Neural progenitor cell (in vitro differentiated cells): ENCODE data around the gene SURF1. TPM values are rescaled to one million over a fixed set of nuclear protein-coding genes. Genes with fewer than 3 reads are reported as not detected.
"Not testable (repeated sequence)": the region's sequence is repeated elsewhere in the genome, so short reads cannot be mapped to it uniquely, and the experiment has no call there.

ENCODE experiments used
- DNase-seq: peaks from one replicate; pipeline ENCODE4 v3.0.0-alpha.2; 2016; ENCODE audit warnings: low spot score
- H2AFZ ChIP-seq: fragments of 200-600 bp; sonication (generic); replicated peaks from 2 replicates; pipeline ENCODE4 v1.6.1; 2016; ENCODE audit warnings: antibody characterized with exemption
- H3F3A ChIP-seq: fragments of 200-600 bp; sonication (generic); 2 replicates; pipeline ENCODE4 v1.6.1; 2016; ENCODE audit warnings: antibody characterized with exemption, low read depth
- H3K27ac ChIP-seq: fragments of 200-600 bp; sonication (generic); 2 replicates; pipeline ENCODE4 v1.5.1; 2016; ENCODE audit warnings: mild to moderate bottlenecking
- H3K27me3 ChIP-seq: fragments of 200-600 bp; sonication (generic); 2 replicates; pipeline ENCODE4 v1.6.1; 2016; ENCODE audit warnings: mild to moderate bottlenecking, moderate library complexity
- H3K36me3 ChIP-seq: fragments of 200-600 bp; sonication (generic); 2 replicates; pipeline ENCODE4 v1.5.1; 2016
- H3K4me1 ChIP-seq: fragments of 200-600 bp; sonication (generic); 2 replicates; pipeline ENCODE4 v1.6.1; 2016; ENCODE audit warnings: mixed run types
- H3K4me2 ChIP-seq: fragments of 200-600 bp; sonication (generic); 2 replicates; pipeline ENCODE4 v1.6.1; 2016
- H3K4me3 ChIP-seq: fragments of 200-600 bp; sonication (generic); 2 replicates; pipeline ENCODE4 v1.5.1; 2016
- H3K79me2 ChIP-seq: fragments of 200-600 bp; sonication (generic); 2 replicates; pipeline ENCODE4 v1.6.1; 2016; ENCODE audit warnings: low read depth
- H3K9ac ChIP-seq: fragments of 200-600 bp; sonication (generic); 2 replicates; pipeline ENCODE4 v1.6.1; 2016
- H3K9me3 ChIP-seq: fragments of 200-600 bp; sonication (generic); 2 replicates; pipeline ENCODE4 v1.5.1; 2016; ENCODE audit warnings: low read depth
- H4K20me1 ChIP-seq: fragments of 200-600 bp; sonication (generic); 2 replicates; pipeline ENCODE4 v1.6.1; 2016; ENCODE audit warnings: low read depth
- H3K27ac Mint-ChIP-seq: 3 replicates; pipeline ENCODE4 v1.8.0; 2021; ENCODE audit warnings: mixed read lengths
- H3K27me3 Mint-ChIP-seq: 2 replicates; pipeline ENCODE4 v1.8.0; 2022; ENCODE audit warnings: low read depth, mild to moderate bottlenecking, inconsistent platforms, moderate library complexity, mixed read lengths; ENCODE audit not compliant: insufficient read depth
- H3K36me3 Mint-ChIP-seq: 3 replicates; pipeline ENCODE4 v1.8.0; 2021; ENCODE audit warnings: mixed read lengths
- H3K4me1 Mint-ChIP-seq: 3 replicates; pipeline ENCODE4 v1.8.0; 2021; ENCODE audit warnings: mixed read lengths
- H3K4me3 Mint-ChIP-seq: 3 replicates; pipeline ENCODE4 v1.8.0; 2021; ENCODE audit warnings: mild to moderate bottlenecking, moderate library complexity, mixed read lengths
- H3K9me3 Mint-ChIP-seq: 3 replicates; pipeline ENCODE4 v1.8.0; 2020; ENCODE audit warnings: mixed read lengths
- CTCF ChIP-seq: fragments of 200-600 bp; sonication (generic); IDR thresholded peaks from 2 replicates; pipeline ENCODE4 v1.5.1; 2017; ENCODE audit warnings: antibody characterized with exemption, mild to moderate bottlenecking
- EZH2 ChIP-seq: fragments of 200-600 bp; sonication (generic); IDR thresholded peaks from 2 replicates; pipeline ENCODE4 v1.6.1; 2017; ENCODE audit warnings: antibody characterized with exemption, mild to moderate bottlenecking, moderate library complexity
- EZH2phosphoT487 ChIP-seq: fragments of 200-600 bp; sonication (generic); IDR thresholded peaks from 2 replicates; pipeline ENCODE4 v1.6.1; 2017; ENCODE audit warnings: antibody characterized with exemption
- total RNA-seq: library from RNA; depleted of rRNA; stranded (reverse); fragments of >200 nt; gene quantifications from 2 replicates; pipeline ENCODE4 v1.2.3, GENCODE V29; 2015; ENCODE audit warnings: low replicate concordance

Gene SURF1
- total RNA-seq, 1 donor from 2014 or later, result 31.0 TPM

- Histone ChIP-seq H4K20me1 (no peaks in the 10 kb centered on the region), H3K27me3 (peaks cover 9% of the 10 kb centered on the region), H3K79me2 (no peaks in the 10 kb centered on the region), H3K4me1 (no peaks in the 10 kb centered on the region), H2AFZ (no peak overlapping the region), H3K9me3 (no peaks in the 10 kb centered on the region), H3K4me2 (no peak overlapping the region), H3K27ac (no peak overlapping the region), H3K9ac (no peak overlapping the region), H3K4me3 (no peak overlapping the region), H3K36me3 (no peaks in the 10 kb centered on the region), H3F3A (no peaks in the 10 kb centered on the region)
- H3K36me3 Mint-ChIP-seq, result peaks cover under 1% of the 10 kb centered on the region
- DNase-seq, result no peak
- peaks cover 10% of the 10 kb centered on the region for H3K4me1 Mint-ChIP-seq
- H3K9me3 Mint-ChIP-seq, result peaks cover 7% of the 10 kb centered on the region
- TF ChIP-seq EZH2phosphoT487 (no peak), CTCF (no peak), EZH2 (no peak)
- peaks cover 6% of the 10 kb centered on the region for H3K27me3 Mint-ChIP-seq
- no peak overlapping the region for H3K27ac Mint-ChIP-seq
- H3K4me3 Mint-ChIP-seq, result no peak overlapping the region
Measured at GRCh38 chr9:133394687-133395271, 38.5 kb upstream of the SURF1 start.

GRCh38 chr9:133393399-133393798 lies 37.1 kb upstream of the SURF1 start:
- no peak overlapping the region for H3K9ac ChIP-seq
- H3K4me2 ChIP-seq, result no peak overlapping the region
- peaks cover 10% of the 10 kb centered on the region for H3K4me1 Mint-ChIP-seq
- H3F3A ChIP-seq, result no peaks in the 10 kb centered on the region
- H3K27ac Mint-ChIP-seq, result no peak overlapping the region
- no peaks in the 10 kb centered on the region for H3K79me2 ChIP-seq
- peaks cover 7% of the 10 kb centered on the region for H3K27me3 Mint-ChIP-seq
- H3K4me1 ChIP-seq, result no peaks in the 10 kb centered on the region
- no peak for DNase-seq
- H3K27me3 ChIP-seq, result peaks cover 9% of the 10 kb centered on the region
- peaks cover 7% of the 10 kb centered on the region for H3K9me3 Mint-ChIP-seq
- H3K27ac ChIP-seq, result no peak overlapping the region
- H3K36me3 ChIP-seq, result no peaks in the 10 kb centered on the region
- H2AFZ ChIP-seq, result no peak overlapping the region
- no peaks in the 10 kb centered on the region for H3K9me3 ChIP-seq
- H3K36me3 Mint-ChIP-seq, result peaks cover 2% of the 10 kb centered on the region
- no peaks in the 10 kb centered on the region for H4K20me1 ChIP-seq
- H3K4me3 Mint-ChIP-seq, result no peak overlapping the region
- TF ChIP-seq EZH2phosphoT487 (no peak), EZH2 (no peak), CTCF (no peak)
- H3K4me3 ChIP-seq, result no peak overlapping the region

GRCh38 chr9:133392308-133392707 lies 36.0 kb upstream of the SURF1 start:
- not testable (repeated sequence) for H3K4me2 ChIP-seq, H3K9me3 ChIP-seq, H3K36me3 ChIP-seq, H3K36me3 Mint-ChIP-seq, H3K27ac Mint-ChIP-seq, H3K27me3 Mint-ChIP-seq, H3K4me1 Mint-ChIP-seq, H3K79me2 ChIP-seq, H3K4me1 ChIP-seq, DNase-seq, H2AFZ ChIP-seq, H3K9ac ChIP-seq, H3K27me3 ChIP-seq, H3K4me3 Mint-ChIP-seq, H3F3A ChIP-seq, H3K9me3 Mint-ChIP-seq, H4K20me1 ChIP-seq, H3K27ac ChIP-seq, H3K4me3 ChIP-seq

- not testable (repeated sequence) for H3K27me3 ChIP-seq, H3K4me1 Mint-ChIP-seq, H3K9ac ChIP-seq, DNase-seq, H3K79me2 ChIP-seq, H3K4me1 ChIP-seq, H2AFZ ChIP-seq, H3K4me3 ChIP-seq, H4K20me1 ChIP-seq, H3K27ac ChIP-seq, H3K27me3 Mint-ChIP-seq, H3K36me3 ChIP-seq, H3K9me3 ChIP-seq, H3K27ac Mint-ChIP-seq, H3F3A ChIP-seq, H3K36me3 Mint-ChIP-seq, H3K4me2 ChIP-seq, H3K4me3 Mint-ChIP-seq, H3K9me3 Mint-ChIP-seq
Measured at GRCh38 chr9:133391449-133391848, 35.2 kb upstream of the SURF1 start.
